ENCODE measurements around the gene RBBP9. TPM values are rescaled to one million over a fixed set of nuclear protein-coding genes. Genes with fewer than 3 reads are reported as not detected.
A peak's percentile ranks its signal among the peaks of the same experiment; 100 is the strongest.

Gene RBBP9
- total and polyA plus RNA-seq, 9 of the 15 experiments (the other 6 are each of a cell fraction or from before 2014, with no cell fraction given): 0.94 to 4.4 (median 2.5) TPM

DNA sequence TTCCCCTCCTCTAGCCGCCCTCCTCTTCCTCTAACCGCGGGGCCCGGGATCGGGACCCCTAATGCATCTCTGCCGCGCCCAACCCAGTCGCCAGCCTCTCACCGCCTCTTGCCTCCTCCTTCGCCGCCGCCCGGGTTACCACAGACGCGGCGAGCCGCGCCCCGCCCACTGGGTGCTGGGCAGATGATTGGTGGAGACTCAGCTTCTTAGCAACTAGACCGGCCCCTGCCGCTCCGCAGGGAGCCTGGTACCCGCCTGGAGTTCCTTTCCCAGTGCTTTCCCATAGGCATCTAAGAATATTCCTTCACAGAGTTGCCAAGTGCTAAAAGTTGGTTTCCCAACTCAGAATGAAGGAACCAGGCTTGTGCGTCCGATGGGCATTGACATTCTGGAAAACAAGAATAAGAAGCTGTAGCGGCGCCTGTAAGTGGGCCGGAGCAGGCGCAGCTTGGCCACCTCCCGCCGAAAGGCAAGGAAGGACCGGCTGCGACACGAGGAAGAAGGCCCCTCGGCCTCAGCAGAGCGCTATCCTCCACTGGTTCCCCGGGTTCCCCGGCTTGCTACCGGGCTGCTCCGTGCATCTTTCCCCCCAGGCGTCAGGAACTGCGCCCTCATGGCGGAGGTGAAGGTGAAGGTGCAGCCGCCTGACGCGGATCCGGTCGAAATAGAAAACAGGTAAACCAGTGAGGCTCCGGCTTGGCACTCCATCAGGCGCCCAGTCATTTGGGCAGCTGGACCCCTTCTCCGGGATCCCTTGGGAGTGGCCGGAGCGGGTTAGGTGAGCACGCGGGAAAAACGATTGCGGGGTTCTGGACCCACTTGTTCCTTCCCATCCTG is 29.9 kb downstream of the RBBP9 start, which contains the start of the genes DZANK1 and POLR3F (continued):
- no peak for TF ChIP-seq ZNF124 (CRISPR knock-in tag; IDR thresholded peaks at IDR 0.05)
- TF ChIP-seq, protein P1, sequence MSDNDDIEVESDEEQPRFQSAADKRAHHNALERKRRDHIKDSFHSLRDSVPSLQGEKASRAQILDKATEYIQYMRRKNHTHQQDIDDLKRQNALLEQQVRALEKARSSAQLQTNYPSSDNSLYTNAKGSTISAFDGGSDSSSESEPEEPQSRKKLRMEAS (CRISPR knock-in tag; IDR thresholded peaks at IDR 0.05): no peak
- no peak for TF ChIP-seq HNRNPLL (IDR thresholded peaks at IDR 0.05; ENCODE audit: low read depth, low read length, poor library complexity, severe bottlenecking)
- TF ChIP-seq GATA2 (CRISPR knock-in tag; IDR thresholded peaks at IDR 0.05): no peak
- no peak for TF ChIP-seq NUFIP1 (IDR thresholded peaks at IDR 0.05; ENCODE audit: partially characterized antibody)
- 0 out of 2 replicates have a peak, but pooled peaks have one; percentile 75 for TF ChIP-seq ZZZ3 (IDR thresholded peaks at IDR 0.05)
- no peak for TF ChIP-seq SAP30 (IDR thresholded peaks at IDR 0.05; ENCODE audit: borderline replicate concordance, insufficient read depth, low read depth, low read length, poor library complexity, severe bottlenecking)
- TF ChIP-seq, protein P2, sequence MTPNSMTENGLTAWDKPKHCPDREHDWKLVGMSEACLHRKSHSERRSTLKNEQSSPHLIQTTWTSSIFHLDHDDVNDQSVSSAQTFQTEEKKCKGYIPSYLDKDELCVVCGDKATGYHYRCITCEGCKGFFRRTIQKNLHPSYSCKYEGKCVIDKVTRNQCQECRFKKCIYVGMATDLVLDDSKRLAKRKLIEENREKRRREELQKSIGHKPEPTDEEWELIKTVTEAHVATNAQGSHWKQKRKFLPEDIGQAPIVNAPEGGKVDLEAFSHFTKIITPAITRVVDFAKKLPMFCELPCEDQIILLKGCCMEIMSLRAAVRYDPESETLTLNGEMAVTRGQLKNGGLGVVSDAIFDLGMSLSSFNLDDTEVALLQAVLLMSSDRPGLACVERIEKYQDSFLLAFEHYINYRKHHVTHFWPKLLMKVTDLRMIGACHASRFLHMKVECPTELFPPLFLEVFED (CRISPR knock-in tag; conservative IDR thresholded peaks at IDR 0.05): no peak
- peak in 1 of 2 experiments; percentile 20; a peak in 1 of 4 replicates for TF ChIP-seq SRF (CRISPR knock-in tag; IDR thresholded peaks at IDR 0.05)
- TF ChIP-seq POLR2B (IDR thresholded peaks at IDR 0.05; ENCODE audit: low read depth, partially characterized antibody): peak; percentile 47
- TF ChIP-seq ZNF165 (CRISPR knock-in tag; IDR thresholded peaks at IDR 0.05; ENCODE audit: borderline replicate concordance): no peak
- peak; percentile 99 for TF ChIP-seq PHF20 (IDR thresholded peaks at IDR 0.05; ENCODE audit: partially characterized antibody)
- TF ChIP-seq MYNN (IDR thresholded peaks at IDR 0.05): no peak
- no peak for TF ChIP-seq MYNN (CRISPR knock-in tag; IDR thresholded peaks at IDR 0.05)
- TF ChIP-seq RHOXF2B (CRISPR knock-in tag; conservative IDR thresholded peaks at IDR 0.05): no peak
- TF ChIP-seq SP1 (CRISPR knock-in tag; IDR thresholded peaks at IDR 0.05): peak; percentile 50; the same call in 1 of the 2 replicates
- TF ChIP-seq SNIP1 (IDR thresholded peaks at IDR 0.05; ENCODE audit: low read depth): no peak
- no peak for TF ChIP-seq ZBTB7A (IDR thresholded peaks at IDR 0.05; ENCODE audit: borderline replicate concordance, control insufficient read depth, low read depth, low read length)
- no peak for TF ChIP-seq ZNF668 (CRISPR knock-in tag; IDR thresholded peaks at IDR 0.05)
- no peak for TF ChIP-seq ZBTB2 (IDR thresholded peaks at IDR 0.05)
- no peak for TF ChIP-seq MEF2A (IDR thresholded peaks at IDR 0.05; ENCODE audit: control insufficient read depth, low read depth, low read length)
- TF ChIP-seq NFYB (IDR thresholded peaks at IDR 0.05; ENCODE audit: extremely low read depth, insufficient read length): peak; percentile 35
- no peak for TF ChIP-seq ZNF23 (CRISPR knock-in tag; IDR thresholded peaks at IDR 0.05)
- no peak for TF ChIP-seq TRIM25 (IDR thresholded peaks at IDR 0.05; ENCODE audit: borderline replicate concordance)

All from K562 (cell line).